PC-3 (cell line): Measurements from ENCODE around the gene SEPHS1. TPM values are rescaled to one million over a fixed set of nuclear protein-coding genes. Genes with fewer than 3 reads are reported as not detected.

Experiments
- ATAC-seq: fragments of 200-7000 bp; cut with Tn5 transposase; 2 replicates; pipeline ENCODE4 v1.9.1; 2020; ENCODE audit warnings: mild to moderate bottlenecking, moderate library complexity
- BruUV-seq: library from RNA; stranded (reverse); fragments of 400-500 nt; replicated peaks from 2 replicates; lab custom pipeline; 2021; lab: Mats Ljungman, UMichigan
- CTCF ChIA-PET: fragments of 300-600 bp; sonication (Branson Sonifier 250); formaldehyde crosslinking; loops from one replicate; lab custom pipeline; 2022; ENCODE audit warnings: antibody characterized with exemption; lab: Charles Lee
- POLR2A ChIA-PET: fragments of 300-600 bp; sonication (Branson Sonifier 250); formaldehyde crosslinking; loops from one replicate; lab custom pipeline; 2022; ENCODE audit warnings: antibody characterized with exemption; ENCODE audit not compliant: unreplicated experiment; lab: Charles Lee
- DNase-seq: peaks from one replicate; pipeline ENCODE4 v3.0.0-alpha.2; 2015
- H2AFZ ChIP-seq: fragments of 300-600 bp; sonication (generic); 2 replicates; pipeline ENCODE4 v1.6.0; 2016; ENCODE audit warnings: antibody characterized with exemption, low read length
- H3F3A ChIP-seq: fragments of 300-600 bp; sonication (generic); one replicate; pipeline ENCODE4 v1.6.0; 2017; ENCODE audit warnings: antibody characterized with exemption, low read length, control low read depth, mild to moderate bottlenecking; ENCODE audit not compliant: unreplicated experiment
- H3K27ac ChIP-seq: fragments of 300-600 bp; sonication (generic); 2 replicates; pipeline ENCODE4 v1.5.1; 2016; ENCODE audit warnings: mild to moderate bottlenecking, low read length
- H3K27me3 ChIP-seq: fragments of 300-600 bp; sonication (generic); 2 replicates; pipeline ENCODE4 v1.6.1; 2016; ENCODE audit warnings: low read length, mixed read lengths
- H3K36me3 ChIP-seq: fragments of 300-600 bp; sonication (generic); 2 replicates; pipeline ENCODE4 v1.6.1; 2016; ENCODE audit warnings: low read depth, mixed run types, low read length, mixed read lengths
- H3K4me1 ChIP-seq: fragments of 300-600 bp; sonication (generic); 2 replicates; pipeline ENCODE4 v1.5.1; 2016; ENCODE audit warnings: low read length; ENCODE audit not compliant: insufficient read depth
- H3K4me2 ChIP-seq: fragments of 300-600 bp; sonication (generic); 2 replicates; pipeline ENCODE4 v1.6.0; 2016; ENCODE audit warnings: low read length
- H3K4me3 ChIP-seq: fragments of 300-600 bp; sonication (generic); 2 replicates; pipeline ENCODE4 v1.5.1; 2016; ENCODE audit warnings: mild to moderate bottlenecking, low read length, mixed read lengths
- H3K79me2 ChIP-seq: fragments of 300-600 bp; sonication (generic); 2 replicates; pipeline ENCODE4 v1.6.1; 2017; ENCODE audit warnings: low read length, mixed read lengths
- H3K9ac ChIP-seq: fragments of 300-600 bp; sonication (generic); 2 replicates; pipeline ENCODE4 v1.6.0; 2016; ENCODE audit warnings: mild to moderate bottlenecking, low read length
- H3K9me2 ChIP-seq: fragments of 300-600 bp; sonication (generic); replicated peaks from 2 replicates; pipeline ENCODE4 v1.6.1; 2016; ENCODE audit warnings: mixed run types, low read length, mixed read lengths
- H3K9me3 ChIP-seq: fragments of 300-600 bp; sonication (generic); 2 replicates; pipeline ENCODE4 v1.6.1; 2016; ENCODE audit warnings: low read length, mixed read lengths
- H4K20me1 ChIP-seq: fragments of 300-600 bp; sonication (generic); 2 replicates; pipeline ENCODE4 v1.6.1; 2016; ENCODE audit warnings: low read length, mixed read lengths
- EZH2 ChIP-seq: fragments of 300-600 bp; sonication (generic); IDR thresholded peaks from one replicate; pipeline ENCODE4 v1.6.1; 2017; ENCODE audit warnings: antibody characterized with exemption, mild to moderate bottlenecking, low read length; ENCODE audit not compliant: unreplicated experiment
- EZH2phosphoT487 ChIP-seq: fragments of 300-600 bp; sonication (generic); IDR thresholded peaks from 2 replicates; pipeline ENCODE4 v1.6.1; 2018; ENCODE audit warnings: mild to moderate bottlenecking, antibody characterized with exemption, low read length, borderline replicate concordance
- intact Hi-C: fragments of 100-400 bp; cut with micrococcal nuclease; formaldehyde crosslinking; loops from 2 replicates; pipeline ENCODE4 v1.9.0; 2023
- total RNA-seq: library from RNA; depleted of rRNA; stranded (reverse); fragments of >200 nt; gene quantifications from 2 replicates; pipeline ENCODE4 v1.2.3, GENCODE V29; 2014
- TF ChIP-seq, protein P1 (sequence below): fragments of 300-600 bp; sonication (generic); conservative IDR thresholded peaks from 2 replicates; pipeline ENCODE4 v1.5.1; 2017; ENCODE audit warnings: antibody characterized with exemption, low read depth, mild to moderate bottlenecking, low read length

The SEPHS1 gene
- total RNA-seq, 1 experiment from 2014 or later: 42.5 TPM

DNA sequence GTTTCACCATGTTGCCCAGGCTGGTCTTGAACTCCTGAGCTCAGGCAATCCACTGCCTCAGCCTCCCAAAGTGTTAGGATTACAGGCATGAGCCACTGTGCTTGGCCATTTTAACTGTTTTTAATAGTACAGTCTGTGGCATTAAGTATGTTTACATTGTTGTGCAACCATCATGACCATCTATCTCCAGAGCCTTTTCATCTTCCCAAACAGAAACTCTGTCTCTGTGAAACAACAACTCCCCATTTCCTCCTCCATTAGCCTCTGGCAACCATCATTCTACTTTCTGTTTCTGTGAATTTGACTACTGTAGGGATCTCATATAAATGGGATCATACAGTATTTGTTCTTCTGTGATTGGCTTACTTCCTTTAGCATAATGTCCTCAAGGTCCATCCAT lies 48.3 kb upstream of the SEPHS1 start:
- BruUV-seq: no TSS peak
- no peaks in the 10 kb centered on the region for H3K36me3 ChIP-seq
- H2AFZ ChIP-seq: no peak overlapping the region
- no peaks in the 10 kb centered on the region for H3K9me2 ChIP-seq
- H3K79me2 ChIP-seq: no peaks in the 10 kb centered on the region
- no peak overlapping the region for H3K27ac ChIP-seq
- H3K27me3 ChIP-seq: no peaks in the 10 kb centered on the region
- H3K9ac ChIP-seq: no peak overlapping the region
- H3F3A ChIP-seq: no peaks in the 10 kb centered on the region
- intact Hi-C loops: no loop called here
- DNase-seq: no peak
- no peak for TF ChIP-seq EZH2phosphoT487
- TF ChIP-seq, protein P1, sequence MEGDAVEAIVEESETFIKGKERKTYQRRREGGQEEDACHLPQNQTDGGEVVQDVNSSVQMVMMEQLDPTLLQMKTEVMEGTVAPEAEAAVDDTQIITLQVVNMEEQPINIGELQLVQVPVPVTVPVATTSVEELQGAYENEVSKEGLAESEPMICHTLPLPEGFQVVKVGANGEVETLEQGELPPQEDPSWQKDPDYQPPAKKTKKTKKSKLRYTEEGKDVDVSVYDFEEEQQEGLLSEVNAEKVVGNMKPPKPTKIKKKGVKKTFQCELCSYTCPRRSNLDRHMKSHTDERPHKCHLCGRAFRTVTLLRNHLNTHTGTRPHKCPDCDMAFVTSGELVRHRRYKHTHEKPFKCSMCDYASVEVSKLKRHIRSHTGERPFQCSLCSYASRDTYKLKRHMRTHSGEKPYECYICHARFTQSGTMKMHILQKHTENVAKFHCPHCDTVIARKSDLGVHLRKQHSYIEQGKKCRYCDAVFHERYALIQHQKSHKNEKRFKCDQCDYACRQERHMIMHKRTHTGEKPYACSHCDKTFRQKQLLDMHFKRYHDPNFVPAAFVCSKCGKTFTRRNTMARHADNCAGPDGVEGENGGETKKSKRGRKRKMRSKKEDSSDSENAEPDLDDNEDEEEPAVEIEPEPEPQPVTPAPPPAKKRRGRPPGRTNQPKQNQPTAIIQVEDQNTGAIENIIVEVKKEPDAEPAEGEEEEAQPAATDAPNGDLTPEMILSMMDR: no peak
- no peak for TF ChIP-seq EZH2
- no peak overlapping the region for H3K4me3 ChIP-seq
- no peaks in the 10 kb centered on the region for H3K9me3 ChIP-seq
- POLR2A ChIA-PET: no interaction called here
- H3K4me2 ChIP-seq: no peak overlapping the region
- ATAC-seq: no peak
- CTCF ChIA-PET: no interaction called here
- no peaks in the 10 kb centered on the region for H3K4me1 ChIP-seq
- no peaks in the 10 kb centered on the region for H4K20me1 ChIP-seq

DNA sequence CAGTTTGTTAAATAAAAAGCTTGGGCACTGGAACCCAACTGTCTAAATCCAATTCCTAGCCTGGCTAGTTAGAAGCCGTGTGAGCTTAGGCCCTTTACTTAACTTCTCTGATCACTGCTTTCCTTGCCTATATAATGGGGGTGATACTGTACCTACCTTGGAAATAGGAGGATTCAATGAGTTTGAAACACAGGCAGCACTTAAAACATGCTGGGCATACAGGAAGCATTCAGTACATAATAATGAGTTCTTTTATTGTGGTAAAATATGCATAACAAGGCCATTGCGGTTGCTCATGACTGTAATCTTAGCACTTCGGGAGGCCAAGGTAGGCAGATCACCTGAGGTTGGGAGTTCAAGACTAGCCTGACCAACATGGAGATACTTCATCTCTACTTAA lies 47.4 kb upstream of the SEPHS1 start:
- H3K9me2 ChIP-seq: no peaks in the 10 kb centered on the region
- H3K27ac ChIP-seq: no peak overlapping the region
- H3K27me3 ChIP-seq: no peaks in the 10 kb centered on the region
- no peaks in the 10 kb centered on the region for H3K4me1 ChIP-seq
- H4K20me1 ChIP-seq: no peaks in the 10 kb centered on the region
- no peak for TF ChIP-seq EZH2phosphoT487
- TF ChIP-seq EZH2: no peak
- intact Hi-C loops: no loop called here
- CTCF ChIA-PET: no interaction called here
- H3K4me3 ChIP-seq: no peak overlapping the region
- H3F3A ChIP-seq: no peaks in the 10 kb centered on the region
- H3K79me2 ChIP-seq: no peaks in the 10 kb centered on the region
- no TSS peak for BruUV-seq
- POLR2A ChIA-PET: no interaction called here
- no peak for DNase-seq
- no peaks in the 10 kb centered on the region for H3K36me3 ChIP-seq
- no peak overlapping the region for H3K4me2 ChIP-seq
- no peaks in the 10 kb centered on the region for H3K9me3 ChIP-seq
- ATAC-seq: no peak
- no peak overlapping the region for H3K9ac ChIP-seq
- H2AFZ ChIP-seq: no peak overlapping the region

DNA sequence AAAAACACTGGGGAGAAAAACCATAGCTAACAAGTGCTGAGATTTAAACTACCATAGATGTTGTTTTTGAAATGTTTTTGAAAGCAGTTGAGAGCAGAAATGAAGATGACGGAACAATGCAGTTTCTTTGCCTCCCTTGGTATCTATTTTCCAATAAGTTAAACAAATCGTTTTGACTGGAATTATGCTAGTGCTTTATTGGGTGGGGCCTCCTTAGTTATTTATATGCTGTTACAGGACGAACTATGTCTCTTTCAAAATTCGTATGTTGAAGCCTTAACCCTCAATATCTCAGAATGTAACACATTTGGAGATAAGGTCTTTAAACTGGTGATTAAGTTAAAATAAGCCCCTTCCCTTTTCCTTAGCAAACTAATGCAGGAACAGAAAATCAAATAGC lies 45.5 kb upstream of the SEPHS1 start:
- Histone ChIP-seq H3K4me2 (no peak overlapping the region), H3K4me3 (no peak overlapping the region), H3K9me3 (no peaks in the 10 kb centered on the region), H3K9ac (no peak overlapping the region), H3F3A (no peaks in the 10 kb centered on the region), H3K9me2 (no peaks in the 10 kb centered on the region), H3K27me3 (no peaks in the 10 kb centered on the region), H3K27ac (no peak overlapping the region), H3K79me2 (no peaks in the 10 kb centered on the region), H3K4me1 (no peaks in the 10 kb centered on the region), H4K20me1 (no peaks in the 10 kb centered on the region), H3K36me3 (no peaks in the 10 kb centered on the region), H2AFZ (no peak overlapping the region)
- ATAC-seq (no peak), DNase-seq (no peak)
- ChIA-PET POLR2A (no interaction called here), CTCF (no interaction called here)
- TF ChIP-seq EZH2phosphoT487: no peak
- TF ChIP-seq, protein P1: no peak
- no peak for TF ChIP-seq EZH2
- BruUV-seq: no TSS peak
- intact Hi-C loops: no loop called here
